Subcutaneous abdominal adipose tissue (tissue), 5 donors: ENCODE measurements around the gene NKD1.

Experiments
- H3K27ac ChIP-seq: one replicate; pipeline ENCODE4 v1.7.0; 2013; ENCODE audit warnings: low read depth, mild to moderate bottlenecking, inconsistent platforms, low read length, moderate library complexity
- H3K27me3 ChIP-seq, 5 donors: one replicate each; pipeline ENCODE4 v1.7.0; 2013; ENCODE audit warnings: low read length in 5 of 5, inconsistent platforms in 1 of 5; ENCODE audit not compliant: control insufficient read depth in 5 of 5, insufficient read depth in 4 of 5
- H3K36me3 ChIP-seq, 5 donors: one replicate each; pipeline ENCODE4 v1.7.0; 2013; ENCODE audit warnings: low read length in 5 of 5; ENCODE audit not compliant: control insufficient read depth in 5 of 5, insufficient read depth in 5 of 5
- H3K4me1 ChIP-seq, 5 donors: one replicate each; pipeline ENCODE4 v1.7.0; 2013; ENCODE audit warnings: low read length in 5 of 5, mild to moderate bottlenecking in 3 of 5, moderate library complexity in 1 of 5; ENCODE audit not compliant: control insufficient read depth in 5 of 5, insufficient read depth in 5 of 5
- H3K4me3 ChIP-seq, 5 donors: one replicate each; pipeline ENCODE4 v1.7.0; 2013; ENCODE audit warnings: low read length in 5 of 5, low read depth in 1 of 5
- H3K9ac ChIP-seq, 5 donors: one replicate each; pipeline ENCODE4 v1.7.0; 2013; ENCODE audit warnings: low read length in 5 of 5, mild to moderate bottlenecking in 4 of 5, moderate library complexity in 3 of 5
- H3K9me3 ChIP-seq, 5 donors: one replicate each; pipeline ENCODE4 v1.7.0; 2013; ENCODE audit warnings: low read length in 5 of 5; ENCODE audit not compliant: control insufficient read depth in 5 of 5
- donor health status: healthy.
- donor health status: healthy.
- donor health status: healthy.
- donor health status: healthy.
- donor health status: healthy.

NKD1 gene

GRCh38 chr16:50665128-50665878 is 117.1 kb downstream of the NKD1 start:
- Histone ChIP-seq H3K4me3 (peak overlapping the region; percentile 62 to 76 (median 71)), H3K36me3 (no peaks in the 10 kb centered on the region), H3K9me3 (peaks cover 0 to 4% (median 0%) of the 10 kb centered on the region in 5 donors), H3K27me3 (no peaks in the 10 kb centered on the region), H3K27ac (peak overlapping the region; percentile 77), H3K9ac (peak overlapping the region; percentile 26 to 77 (median 71)), H3K4me1 (peaks cover 0 to 29% (median 8%) of the 10 kb centered on the region in 5 donors)

GRCh38 chr16:50666658-50667496 is 118.7 kb downstream of the NKD1 start:
- H3K36me3 ChIP-seq, result no peaks in the 10 kb centered on the region
- H3K9ac ChIP-seq, result no peak overlapping the region
- no peaks in the 10 kb centered on the region for H3K27me3 ChIP-seq
- H3K27ac ChIP-seq, result no peak overlapping the region
- no peak overlapping the region for H3K4me3 ChIP-seq
- peaks cover 4 to 9% (median 6%) of the 10 kb centered on the region in 5 donors for H3K9me3 ChIP-seq
- peaks cover 0 to 28% (median 8%) of the 10 kb centered on the region in 5 donors for H3K4me1 ChIP-seq

GRCh38 chr16:50667497-50668367 is 119.5 kb downstream of the NKD1 start:
- Histone ChIP-seq H3K36me3 (no peaks in the 10 kb centered on the region), H3K9me3 (peaks cover 10 to 17% (median 12%) of the 10 kb centered on the region in 5 donors), H3K9ac (no peak overlapping the region), H3K4me1 (peaks cover 0 to 28% (median 8%) of the 10 kb centered on the region in 5 donors), H3K27ac (no peak overlapping the region), H3K4me3 (no peak overlapping the region), H3K27me3 (no peaks in the 10 kb centered on the region)

- Histone ChIP-seq H3K36me3 (peaks cover 0 to 3% (median 0%) of the 10 kb centered on the region in 5 donors), H3K4me1 (peaks cover 0 to 28% (median 8%) of the 10 kb centered on the region in 5 donors), H3K4me3 (no peak overlapping the region), H3K27me3 (peaks cover 0 to 3% (median 0%) of the 10 kb centered on the region in 5 donors), H3K9me3 (peaks cover 10 to 25% (median 18%) of the 10 kb centered on the region in 5 donors), H3K9ac (no peak overlapping the region), H3K27ac (no peak overlapping the region)
Measured at GRCh38 chr16:50668368-50669008, 120.3 kb downstream of the NKD1 start.

GRCh38 chr16:50669741-50670140 is 121.5 kb downstream of the NKD1 start:
- Histone ChIP-seq H3K4me3 (no peak overlapping the region), H3K27ac (no peak overlapping the region), H3K27me3 (peaks cover 0 to 4% (median 0%) of the 10 kb centered on the region in 5 donors), H3K36me3 (peaks cover 0 to 12% (median 0%) of the 10 kb centered on the region in 5 donors), H3K9ac (no peak overlapping the region), H3K9me3 (peaks cover 10 to 29% (median 23%) of the 10 kb centered on the region in 5 donors), H3K4me1 (peaks cover 0 to 25% (median 8%) of the 10 kb centered on the region in 5 donors)

GRCh38 chr16:50670476-50670875 is 122.3 kb downstream of the NKD1 start:
- Histone ChIP-seq H3K4me1 (peaks cover 0 to 23% (median 3%) of the 10 kb centered on the region in 5 donors), H3K27me3 (peaks cover 0 to 4% (median 2%) of the 10 kb centered on the region in 5 donors), H3K4me3 (no peak overlapping the region), H3K27ac (no peak overlapping the region), H3K36me3 (peaks cover 0 to 13% (median 0%) of the 10 kb centered on the region in 5 donors), H3K9me3 (peaks cover 10 to 29% (median 23%) of the 10 kb centered on the region in 5 donors), H3K9ac (no peak overlapping the region)

- Histone ChIP-seq H3K27me3 (peaks cover 0 to 4% (median 2%) of the 10 kb centered on the region in 5 donors), H3K9me3 (peaks cover 10 to 29% (median 23%) of the 10 kb centered on the region in 5 donors), H3K36me3 (peaks cover 0 to 20% (median 0%) of the 10 kb centered on the region in 5 donors)
Measured at GRCh38 chr16:50671644-50672260, 123.6 kb downstream of the NKD1 start.

GRCh38 chr16:50673496-50674275 is 125.5 kb downstream of the NKD1 start:
- H3K9me3 ChIP-seq, result peaks cover 10 to 29% (median 23%) of the 10 kb centered on the region in 5 donors
- peaks cover 0 to 20% (median 0%) of the 10 kb centered on the region in 5 donors for H3K36me3 ChIP-seq
- no peak overlapping the region for H3K4me3 ChIP-seq

More at GRCh38 chr16:50671644-50672260, 123.6 kb downstream of the NKD1 start:
- peak overlapping the region in 2 of 5 donors; percentile 10 to 18 for H3K4me3 ChIP-seq
- H3K27ac ChIP-seq, result no peak overlapping the region
- no peak overlapping the region for H3K9ac ChIP-seq
- peaks cover 0 to 23% (median 3%) of the 10 kb centered on the region in 5 donors for H3K4me1 ChIP-seq

More at GRCh38 chr16:50673496-50674275, 125.5 kb downstream of the NKD1 start:
- Histone ChIP-seq H3K4me1 (peaks cover 0 to 8% (median under 1%) of the 10 kb centered on the region in 5 donors), H3K27me3 (peaks cover 0 to 4% (median 2%) of the 10 kb centered on the region in 5 donors), H3K9ac (no peak overlapping the region), H3K27ac (no peak overlapping the region)
